Body of pancreas (tissue), 4 donors: ENCODE measurements around the gene SOX10.

Source experiments
- CTCF ChIP-seq, 7 experiments: fragments of 450-650 bp in 4 of 7; fragments of 200-600 bp in 3 of 7; sonication (generic) in 3 of 7; IDR thresholded peaks; one replicate each; pipeline ENCODE4 v1.5.1; 2016 to 2019; ENCODE audit warnings: antibody characterized with exemption in 7 of 7
- POLR2A ChIP-seq, 3 donors: fragments of 450-650 bp; IDR thresholded peaks; one replicate each; pipeline ENCODE4 v1.6.1; 2016; ENCODE audit warnings: antibody characterized with exemption in 3 of 3, mild to moderate bottlenecking in 2 of 3

DNA sequence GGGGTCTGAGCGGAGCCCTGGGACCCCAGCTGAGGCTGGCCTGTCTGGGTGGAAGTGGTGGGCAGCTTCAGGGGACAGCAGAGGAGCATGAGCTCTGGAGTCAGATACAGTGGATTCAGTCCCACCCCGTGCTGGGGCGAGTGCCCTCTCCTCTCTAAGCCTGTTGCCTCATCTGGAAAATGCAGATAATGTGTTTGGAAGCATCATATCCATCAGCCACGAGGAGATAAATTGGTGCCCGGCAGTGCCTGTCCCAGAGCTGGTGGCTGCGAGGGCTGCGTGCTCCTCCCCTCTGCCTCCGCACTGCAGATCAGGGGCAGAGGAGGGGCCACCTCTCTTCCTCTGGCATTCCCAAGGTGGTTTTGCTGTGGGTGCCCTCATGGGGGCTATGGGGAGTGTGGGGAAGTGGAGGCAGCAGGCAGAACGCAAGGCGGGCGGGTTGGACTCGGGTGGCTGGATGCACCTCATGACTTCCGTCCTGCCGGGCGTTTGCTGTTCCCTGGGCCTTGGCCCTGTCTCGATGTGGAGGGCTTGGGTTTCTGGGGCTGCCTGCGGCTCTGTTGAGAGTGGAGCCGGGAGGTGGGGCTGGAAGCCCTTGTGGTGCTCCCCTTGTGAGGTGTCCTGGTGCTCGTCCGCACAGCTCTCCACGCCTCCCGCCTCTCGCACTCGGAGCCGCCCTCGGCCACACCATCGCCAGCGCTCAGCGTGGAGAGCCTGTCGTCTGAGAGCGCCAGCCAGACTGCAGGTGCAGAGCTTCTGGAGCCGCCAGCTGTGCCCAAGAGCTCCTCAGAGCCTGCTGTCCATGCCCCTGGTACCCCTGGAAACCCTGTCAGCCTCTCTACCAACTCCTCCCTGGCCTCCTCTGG, 57.4 kb downstream of the SOX10 start:
- TF ChIP-seq CTCF (IDR thresholded peaks at IDR 0.05): no peak
- no peak for TF ChIP-seq POLR2A (IDR thresholded peaks at IDR 0.05)
